Dedifferentiated amniotic fluid mesenchymal stem cell (primary cell): ENCODE results near the gene LGALS14.
"Not testable (repeated sequence)": the region's sequence is repeated elsewhere in the genome, so short reads cannot be mapped to it uniquely, and the experiment has no call there.

Experiments
- DNase-seq: peaks from one replicate; pipeline ENCODE4 v3.0.0-alpha.2; 2016; ENCODE audit errors: extremely low spot score

Gene LGALS14

DNA sequence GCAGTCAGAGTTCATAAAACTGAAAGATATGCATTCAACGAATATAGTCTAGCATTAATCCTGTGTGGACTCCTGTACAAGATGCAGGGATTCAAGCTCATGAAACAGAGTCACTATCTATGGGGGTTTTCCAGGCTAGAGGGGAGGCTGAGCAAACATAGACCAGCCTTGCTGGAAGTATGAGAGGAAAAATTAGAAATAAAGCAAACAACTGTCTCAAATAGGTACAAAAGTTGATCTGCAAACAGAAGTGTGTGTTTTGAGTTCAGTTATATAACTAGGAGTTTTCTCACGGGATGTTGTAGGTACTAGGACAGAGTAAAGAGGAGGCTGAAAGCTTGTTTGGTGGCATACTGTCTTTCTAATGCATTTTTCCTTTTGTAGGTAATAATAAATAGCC, 8.5 kb upstream of the LGALS14 start:
- no peak for DNase-seq

DNA sequence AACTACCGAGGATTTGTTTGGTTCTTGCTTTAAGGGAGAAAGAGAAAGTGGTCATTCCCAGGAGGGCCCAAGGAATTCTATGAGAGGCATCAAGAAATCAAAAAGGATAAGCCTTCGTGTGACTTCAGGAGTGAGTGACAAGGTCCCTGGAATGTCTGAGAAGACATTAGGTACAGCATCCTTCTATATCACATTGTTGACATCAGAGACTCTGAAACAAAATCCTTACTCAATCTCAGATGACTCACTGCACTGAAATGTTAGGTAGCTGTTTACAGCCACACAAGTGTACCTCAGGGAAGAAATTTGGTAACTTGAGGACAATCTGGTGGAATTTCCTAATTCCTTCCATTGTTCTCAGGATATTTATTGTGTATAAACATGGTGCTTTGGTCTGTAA, 7.9 kb upstream of the LGALS14 start:
- no peak for DNase-seq

GRCh38 chr19:39698535-39698934, 5.7 kb upstream of the LGALS14 start:
- DNase-seq, result no peak

DNA sequence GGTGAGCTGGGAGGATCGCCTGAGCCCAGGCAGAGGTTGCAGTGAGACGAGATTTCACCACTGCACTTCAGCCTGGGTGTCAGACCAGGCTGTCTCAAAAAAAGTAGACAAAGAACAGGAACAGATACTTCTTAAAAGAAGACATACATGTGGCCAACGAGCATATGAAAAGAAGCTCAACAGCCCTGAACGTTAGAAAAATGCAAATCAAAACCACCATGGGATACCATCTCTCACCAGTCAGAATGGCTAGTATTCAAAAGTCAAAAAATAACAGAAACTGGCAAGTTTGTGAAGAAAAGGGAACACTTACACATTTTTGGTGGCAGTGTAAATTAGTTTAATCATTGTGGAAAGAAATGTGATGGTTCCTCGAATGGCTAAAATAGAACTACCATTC, 3.0 kb upstream of the LGALS14 start:
- DNase-seq, result no peak

GRCh38 chr19:39705578-39706188, 1.4 kb downstream of the LGALS14 start:
- DNase-seq, result no peak

DNA sequence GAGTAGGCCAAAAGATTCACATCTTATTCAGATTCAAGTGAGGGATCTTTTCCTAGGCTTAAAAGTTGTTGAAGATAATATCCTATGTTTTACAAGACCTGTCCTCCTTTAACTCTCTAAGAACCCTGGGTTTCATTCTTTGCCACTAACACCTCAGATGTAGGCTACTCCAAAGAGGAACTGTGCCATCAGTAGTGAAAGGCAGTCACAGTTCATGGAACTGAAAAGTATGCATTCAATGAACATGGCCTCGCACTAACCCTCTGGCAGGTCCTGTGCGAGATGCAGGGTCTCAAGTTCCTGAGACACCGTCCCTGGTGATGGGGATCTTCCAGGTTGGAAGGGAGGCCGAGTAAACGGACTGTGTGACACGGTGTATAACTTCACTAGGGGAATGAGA, 4.3 kb downstream of the LGALS14 start:
- DNase-seq, result no peak

DNA sequence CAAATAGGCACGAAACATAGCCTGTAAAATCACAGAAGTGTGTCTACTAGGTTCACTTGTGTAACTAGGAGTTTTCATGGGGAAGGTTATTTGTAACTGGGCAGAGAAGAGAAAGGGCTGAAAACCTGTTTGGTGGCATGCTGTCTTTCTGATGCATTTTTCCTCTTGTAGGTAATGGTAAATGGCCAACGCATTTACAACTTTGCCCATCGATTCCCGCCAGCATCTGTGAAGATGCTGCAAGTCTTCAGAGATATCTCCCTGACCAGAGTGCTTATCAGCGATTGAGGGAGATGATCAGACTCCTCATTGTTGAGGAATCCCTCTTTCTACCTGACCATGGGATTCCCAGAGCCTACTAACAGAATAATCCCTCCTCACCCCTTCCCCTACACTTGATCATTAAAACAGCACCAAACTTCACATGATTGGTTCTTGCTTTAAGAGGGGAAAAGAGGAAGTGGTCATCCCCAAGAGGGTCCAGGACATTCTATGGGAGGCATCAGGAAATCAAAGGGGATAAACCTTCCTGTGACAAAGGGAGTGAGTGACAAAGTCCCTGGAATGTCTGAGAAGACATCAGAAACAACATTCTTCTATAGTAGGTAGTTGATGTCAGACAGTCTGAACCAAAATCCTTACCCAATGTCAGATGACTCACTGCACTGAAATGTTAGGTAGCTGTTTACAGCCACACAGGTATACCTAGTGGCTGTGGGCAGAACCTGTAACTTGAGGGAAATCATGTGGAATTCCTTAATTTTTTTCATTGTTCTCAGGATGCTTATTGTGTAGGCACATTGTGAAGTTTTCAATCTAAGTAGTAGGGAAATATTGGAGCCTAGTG, 5.0 kb downstream of the LGALS14 start:
- no peak for DNase-seq

GRCh38 chr19:39710333-39710890, 6.1 kb downstream of the LGALS14 start:
- no peak for DNase-seq

- DNase-seq, result not testable (repeated sequence)
Observed at GRCh38 chr19:39720144-39720543, 15.9 kb downstream of the LGALS14 start.

DNA sequence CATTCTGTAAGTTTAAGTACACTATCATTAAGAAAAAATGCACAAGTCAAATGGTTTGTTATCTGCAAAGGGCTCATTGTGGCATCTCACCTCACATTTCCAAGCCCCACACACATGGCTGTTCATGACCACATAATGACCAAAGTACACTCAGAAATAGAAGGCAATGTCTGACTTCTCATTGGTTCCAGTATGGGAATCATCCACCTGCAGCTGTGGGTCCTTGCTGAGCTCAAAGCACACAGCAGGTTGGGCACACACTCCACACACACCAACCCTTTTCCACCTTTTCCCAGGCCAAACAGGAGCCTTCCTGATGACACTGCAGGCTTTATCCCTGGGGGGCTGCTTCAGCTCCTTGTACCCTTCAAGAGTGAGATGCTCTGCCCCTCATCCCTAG, 21.7 kb downstream of the LGALS14 start:
- no peak for DNase-seq

DNA sequence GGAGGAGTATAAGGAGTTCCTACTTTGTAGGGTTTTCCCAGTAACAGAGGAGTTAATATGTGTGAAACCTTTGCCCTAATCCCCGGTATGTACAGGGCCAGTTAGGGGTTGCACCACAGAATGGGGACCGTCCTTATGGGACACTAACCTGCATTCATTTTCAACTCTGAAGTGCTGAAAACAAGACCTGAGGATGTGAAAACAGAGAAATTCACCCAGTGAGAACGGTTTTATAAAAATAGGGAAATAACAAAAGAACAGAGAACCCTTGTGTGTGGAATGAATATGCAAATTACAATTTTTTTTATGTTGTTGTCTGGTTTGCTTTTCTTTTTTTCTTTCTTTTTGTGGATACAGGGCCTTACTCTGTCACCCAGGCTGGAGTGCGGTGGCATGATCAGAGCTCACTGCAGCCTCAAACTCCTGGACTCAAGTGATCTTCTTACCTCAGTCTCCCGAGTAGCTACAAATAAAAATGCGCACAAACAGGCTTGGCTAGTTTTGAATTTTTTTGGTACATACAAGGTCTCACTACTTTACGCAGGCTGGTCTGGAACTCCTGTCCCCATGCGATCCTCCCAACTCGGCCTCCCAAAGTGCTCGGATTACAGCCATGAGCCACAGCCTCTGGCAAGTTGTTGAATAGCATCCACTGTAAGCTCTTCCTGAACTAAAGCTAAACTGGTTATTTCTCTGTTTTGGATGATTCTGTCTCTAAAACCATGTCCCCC, 23.0 kb downstream of the LGALS14 start:
- DNase-seq, result no peak

- no peak for DNase-seq
Observed at GRCh38 chr19:39728040-39728439, 23.8 kb downstream of the LGALS14 start.

GRCh38 chr19:39729594-39729993, 25.3 kb downstream of the LGALS14 start:
- DNase-seq, result no peak

DNA sequence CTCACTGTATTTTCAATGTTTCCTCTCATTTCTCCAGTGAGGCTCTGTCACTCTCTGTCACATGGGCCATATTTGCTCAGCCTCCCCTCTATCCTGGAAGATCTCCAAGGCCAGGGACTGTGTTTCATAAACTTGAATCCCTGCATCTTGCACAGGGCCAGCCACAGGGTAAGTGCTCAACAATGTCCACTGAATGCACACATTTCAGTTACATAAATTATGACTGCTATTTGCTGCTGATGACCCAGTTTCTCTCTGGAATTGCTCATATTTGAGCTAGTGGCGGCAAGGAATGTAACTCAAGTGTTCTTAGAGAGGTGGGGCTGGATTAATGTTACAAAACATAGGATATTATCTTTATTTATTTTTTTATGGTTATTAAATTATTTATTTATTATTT, 27.4 kb downstream of the LGALS14 start:
- DNase-seq, result no peak

GRCh38 chr19:39733841-39734240, 29.6 kb downstream of the LGALS14 start:
- DNase-seq, result no peak

GRCh38 chr19:39735688-39736087, 31.4 kb downstream of the LGALS14 start:
- no peak for DNase-seq

- no peak for DNase-seq
Observed at GRCh38 chr19:39736088-39736487, 31.8 kb downstream of the LGALS14 start.

- DNase-seq, result no peak
Observed at GRCh38 chr19:39737351-39737750, 33.1 kb downstream of the LGALS14 start.

DNA sequence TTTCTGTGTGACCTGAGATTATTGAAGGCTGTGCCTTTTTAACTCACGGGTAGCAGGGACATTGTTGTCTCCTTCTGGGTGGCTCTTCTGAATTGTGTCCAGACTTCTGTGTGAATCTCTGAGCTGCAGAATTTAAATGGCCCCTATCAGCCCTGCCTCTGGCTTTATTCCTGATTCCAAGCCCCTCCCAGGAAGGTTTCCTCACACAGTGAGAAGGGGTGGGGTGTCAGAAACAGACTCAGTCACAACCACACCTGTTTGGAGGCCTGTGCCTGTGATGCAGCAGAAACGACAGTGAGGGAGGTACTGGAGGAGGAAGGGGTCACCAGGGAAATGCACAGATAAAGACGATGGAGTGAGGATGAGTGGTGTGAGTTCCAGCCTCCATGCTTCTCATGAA, 33.6 kb downstream of the LGALS14 start, which contains the start of gene CLC:
CLC (minus strand) TSS at position 139 of the 400 bp plus-strand sequence; CDS start at position 62, 77 bp downstream.
- DNase-seq, result no peak

DNA sequence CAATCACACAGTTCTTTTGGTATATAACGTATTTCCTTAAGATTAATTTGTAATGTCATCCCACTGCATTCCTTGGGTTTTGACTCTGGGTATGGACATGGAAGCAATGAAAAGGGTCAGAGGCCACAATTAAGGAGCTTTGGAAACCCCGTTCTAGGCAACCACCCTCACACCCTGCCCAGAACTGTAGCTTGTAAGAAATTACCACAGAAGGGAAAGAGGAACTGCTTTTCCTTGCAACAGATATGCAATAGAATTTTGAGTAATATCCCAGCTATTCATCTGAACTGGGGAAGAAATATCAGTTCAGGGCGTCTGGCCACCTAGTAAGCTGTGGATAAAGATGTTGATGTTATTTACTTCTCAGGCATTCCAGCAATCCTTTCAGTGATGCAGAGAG, 34.5 kb downstream of the LGALS14 start:
- no peak for DNase-seq

DNA sequence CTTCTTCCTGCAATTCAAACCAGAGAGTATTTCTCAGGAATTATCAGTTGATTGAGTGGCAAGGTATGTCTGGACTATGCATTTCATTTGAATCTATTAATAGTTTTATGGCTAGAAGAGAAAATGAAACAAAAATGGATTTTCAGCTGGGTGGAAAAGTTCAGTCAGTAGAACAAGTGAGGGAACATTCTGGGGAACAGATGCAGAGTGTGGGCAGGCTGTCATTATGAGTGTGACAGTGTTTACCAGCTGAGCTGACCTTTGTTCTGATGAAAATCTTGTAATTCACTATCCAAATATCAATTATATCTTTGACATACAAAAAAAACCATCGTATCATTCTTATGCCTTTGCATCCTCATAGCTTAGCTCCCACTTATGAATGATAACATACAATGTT, 36.1 kb downstream of the LGALS14 start:
- no peak for DNase-seq

DNA sequence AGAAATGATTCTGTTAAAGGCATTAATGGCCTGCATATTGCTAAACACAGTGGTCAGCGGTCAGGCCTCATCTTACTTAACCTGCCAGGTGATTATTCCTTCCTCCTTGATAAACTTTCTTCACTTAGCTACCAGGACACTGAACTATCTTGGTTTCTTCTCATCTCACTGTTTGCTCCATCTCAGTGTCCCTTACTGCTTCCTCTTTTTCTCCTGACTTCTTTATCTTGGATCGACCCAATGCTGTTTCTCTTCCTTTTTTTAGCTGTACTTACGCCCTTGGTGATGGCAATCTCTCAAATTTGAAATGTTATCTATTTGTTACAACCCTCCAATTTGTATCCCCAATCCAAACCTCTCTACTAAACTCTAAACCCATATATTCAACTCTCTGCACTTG, 41.4 kb downstream of the LGALS14 start:
- DNase-seq, result no peak
